Measurements from ENCODE around the gene SLC12A1. TPM values are rescaled to one million over a fixed set of nuclear protein-coding genes. Genes with fewer than 3 reads are reported as not detected.

SLC12A1 gene
- not detected in 2 replicates for polyA plus RNA-seq (2012; rRNA removed)
- not detected in 2 replicates for polyA plus RNA-seq (2012; cell fraction: cytosol; rRNA removed)
- not detected in 2 replicates for polyA plus RNA-seq (2012; cell fraction: nucleus; rRNA removed)

- no peak within 1 kb of the TSS for H3K9ac ChIP-seq
- H3K9me3 ChIP-seq = no peaks in the 10 kb centered on the region
- ChIA-PET POLR2A (no interaction called here), CTCF (no interaction called here)
- H4K20me1 ChIP-seq (ENCODE audit: insufficient read depth) = no peaks in the 10 kb centered on the region
- no peak within 1 kb of the TSS for H2AFZ ChIP-seq (ENCODE audit: low read depth)
- H3K79me2 ChIP-seq (ENCODE audit: insufficient read depth) = no peaks in the 10 kb centered on the region
- no peak for DNase-seq
- H3K4me2 ChIP-seq = no peak within 1 kb of the TSS
- no peak for TF ChIP-seq YY1 (IDR thresholded peaks at IDR 0.05; ENCODE audit: low read depth)
- no peak for TF ChIP-seq IRF3 (IDR thresholded peaks at IDR 0.05; ENCODE audit: low read depth, low read length)
- no peak for TF ChIP-seq TEAD4 (IDR thresholded peaks at IDR 0.05; ENCODE audit: borderline replicate concordance, insufficient read depth)
- no peak for TF ChIP-seq USF1 (IDR thresholded peaks at IDR 0.05; ENCODE audit: borderline replicate concordance, low read depth)
- TF ChIP-seq TAF1 (IDR thresholded peaks at IDR 0.05; ENCODE audit: borderline replicate concordance, low read depth, low read length) = no peak
- TF ChIP-seq ZBTB33 (IDR thresholded peaks at IDR 0.05; ENCODE audit: borderline replicate concordance, low read depth) = no peak
- no peak for TF ChIP-seq NRF1 (IDR thresholded peaks at IDR 0.05; ENCODE audit: low read depth, low read length)
- no peak for TF ChIP-seq CTCF (IDR thresholded peaks at IDR 0.05)
- TF ChIP-seq GATA2 (CRISPR knock-in tag; IDR thresholded peaks at IDR 0.05) = no peak
- TF ChIP-seq SIN3A (IDR thresholded peaks at IDR 0.05; ENCODE audit: borderline replicate concordance, low read depth, low read length) = no peak
- no peak for TF ChIP-seq RXRA (IDR thresholded peaks at IDR 0.05; ENCODE audit: borderline replicate concordance, low read depth)
- no peak for TF ChIP-seq FOXJ3 (CRISPR knock-in tag; IDR thresholded peaks at IDR 0.05)
- TF ChIP-seq ELF1 (IDR thresholded peaks at IDR 0.05) = no peak
- TF ChIP-seq RAD21 (IDR thresholded peaks at IDR 0.05; ENCODE audit: low read length) = no peak
- TF ChIP-seq SMC3 (IDR thresholded peaks at IDR 0.05; ENCODE audit: low read depth, low read length) = no peak
- TF ChIP-seq TCF12 (IDR thresholded peaks at IDR 0.05) = no peak
- TF ChIP-seq RFX5 (IDR thresholded peaks at IDR 0.05; ENCODE audit: low read length) = no peak
- no peak for TF ChIP-seq MXI1 (IDR thresholded peaks at IDR 0.05; ENCODE audit: low read depth, low read length)
- no peaks in the 10 kb centered on the region for H3K9me2 ChIP-seq
- WGBS (ENCODE audit: low lambda C conversion rate) = 93% methylated on average over 1 of the region's 1 CpG
- no peaks in the 10 kb centered on the region for H3F3A ChIP-seq (replicated peaks; ENCODE audit: insufficient read depth)
- H3K36me3 ChIP-seq (replicated peaks in 1 of 2; ENCODE audit: control insufficient read depth in 1 of 2, insufficient read depth in 2 of 2, low read length in 1 of 2) = no peaks in the 10 kb centered on the region
- no peaks in the 10 kb centered on the region for H3K27me3 ChIP-seq (ENCODE audit: insufficient read depth)
- H3K4me1 ChIP-seq (ENCODE audit: control insufficient read depth in 1 of 2, insufficient read depth in 2 of 2, low read depth in 1 of 2, low read length in 1 of 2) = no peaks in the 10 kb centered on the region
- no peak within 1 kb of the TSS for H3K4me3 ChIP-seq (ENCODE audit: low read depth in 2 of 2, low read length in 1 of 2)
- H3K27ac ChIP-seq (ENCODE audit: low read depth in 2 of 2, low read length in 1 of 2) = no peak within 1 kb of the TSS
Measured at GRCh38 chr15:48205981-48206380, at the start of gene SLC12A1. TSS of gene SLC12A1 (plus strand) at chr15:48206302. CDS start at chr15:48207720, 1,418 bp downstream.
